K562 (cell line): ENCODE results near the gene SLC36A1. TPM values are rescaled to one million over a fixed set of nuclear protein-coding genes. Genes with fewer than 3 reads are reported as not detected.
A peak's percentile ranks its signal among the peaks of the same experiment; 100 is the strongest.

Experiments used
- BDP1 ChIP-seq: IDR thresholded peaks from 3 replicates; pipeline ENCODE4 v1.6.1; 2011; ENCODE audit not compliant: insufficient read length, insufficient read depth
- CBFB ChIP-seq: sonication (generic); formaldehyde crosslinking; IDR thresholded peaks from 2 replicates; pipeline ENCODE4 v1.4.0; 2020; ENCODE audit warnings: mild to moderate bottlenecking, missing genetic modification reagents
- CREM ChIP-seq: IDR thresholded peaks from 2 replicates; pipeline ENCODE4 v1.6.1; 2014; ENCODE audit warnings: antibody characterized with exemption, low read depth
- CTBP1 ChIP-seq: fragments of 450-650 bp; IDR thresholded peaks from 2 replicates; pipeline ENCODE4 v1.6.1; 2016; ENCODE audit warnings: borderline replicate concordance
- EWSR1 ChIP-seq: fragments of 450-650 bp; IDR thresholded peaks from 2 replicates; pipeline ENCODE4 v1.6.1; 2018; ENCODE audit warnings: borderline replicate concordance, mild to moderate bottlenecking, low read depth, moderate library complexity; ENCODE audit not compliant: partially characterized antibody
- HES1 ChIP-seq: fragments of 450-650 bp; IDR thresholded peaks from 2 replicates; pipeline ENCODE4 v1.6.1; 2016; ENCODE audit warnings: low read depth, mild to moderate bottlenecking, moderate library complexity
- ILK ChIP-seq: fragments of 450-650 bp; IDR thresholded peaks from 2 replicates; pipeline ENCODE4 v1.6.1; 2016; ENCODE audit warnings: missing genetic modification characterization, low read depth, mild to moderate bottlenecking, missing compliant biosample characterization, moderate library complexity, borderline replicate concordance
- MYBL2 ChIP-seq, 2 experiments: fragments of 450-650 bp in 1 of 2; sonication (generic) in 1 of 2; formaldehyde crosslinking in 1 of 2; IDR thresholded peaks; 2 replicates each; pipeline versions ENCODE4 v1.6.1 to v1.8.1; 2017 to 2022; ENCODE audit warnings: borderline replicate concordance in 1 of 2, inconsistent platforms in 1 of 2, low read depth in 1 of 2, mild to moderate bottlenecking in 1 of 2, missing genetic modification reagents in 1 of 2, moderate library complexity in 1 of 2
- NFRKB ChIP-seq: fragments of 450-650 bp; IDR thresholded peaks from 2 replicates; pipeline ENCODE4 v1.6.1; 2016; ENCODE audit warnings: low read depth
- PTRF ChIP-seq: fragments of 450-650 bp; IDR thresholded peaks from 2 replicates; pipeline ENCODE4 v1.6.1; 2016; ENCODE audit warnings: mild to moderate bottlenecking, missing genetic modification characterization, missing compliant biosample characterization
- SMAD1 ChIP-seq: fragments of 150-350 bp; IDR thresholded peaks from 2 replicates; pipeline ENCODE4 v1.6.1; 2014; ENCODE audit warnings: low read length, low read depth; ENCODE audit not compliant: partially characterized antibody
- ZNF277 ChIP-seq: fragments of 250-450 bp; sonication (Bioruptor Pico); IDR thresholded peaks from 2 replicates; pipeline ENCODE4 v1.8.0; 2022; ENCODE audit warnings: inconsistent platforms, mild to moderate bottlenecking, moderate library complexity, borderline replicate concordance
- polyA plus RNA-seq, 8 experiments: library from polyadenylated mRNA; depleted of rRNA in 4 of 8; stranded (reverse) in 5 of 8; unstranded in 3 of 8; fragments of >200 nt; fragmentation: Nextera tagmentation in 2 of 8; fragmentation: Illumina TruSeq in 1 of 8; extraction: Ambion mirVana in 2 of 8; extraction: Trizol in 1 of 8; gene quantifications; 2 replicates each; pipeline versions ENCODE4 v1.2.1 to v1.2.3, GENCODE V29; 2011 to 2014; ENCODE audit warnings: inconsistent platforms in 1 of 8, missing spikeins in 1 of 8
- total RNA-seq, 7 experiments: library from RNA; depleted of rRNA in 6 of 7; stranded (reverse); fragments of >200 nt in 6 of 7; fragmentation: Illumina TruSeq in 2 of 7; extraction: Trizol in 2 of 7; gene quantifications; 2 replicates each; pipeline versions ENCODE4 v1.2.1 to v1.2.3, GENCODE V29; 2011 to 2021; ENCODE audit warnings: low replicate concordance in 1 of 7
- TF ChIP-seq, protein P1 (sequence below): IDR thresholded peaks from 2 replicates; pipeline ENCODE4 v1.6.1; 2011; ENCODE audit warnings: borderline replicate concordance, low read depth, mild to moderate bottlenecking, moderate library complexity, low read length; ENCODE audit not compliant: insufficient read depth, poor library complexity, severe bottlenecking
- TF ChIP-seq, protein P2 (sequence below), 2 experiments: fragments of 450-650 bp; IDR thresholded peaks; 2 replicates each; pipeline ENCODE4 v1.6.1; 2018; ENCODE audit warnings: mild to moderate bottlenecking in 2 of 2, low read depth in 1 of 2; ENCODE audit not compliant: partially characterized antibody in 2 of 2
- TF ChIP-seq, protein P3 (sequence below), 2 experiments: IDR thresholded peaks; 2 replicates each; pipeline ENCODE4 v1.6.1; 2011; ENCODE audit warnings: borderline replicate concordance in 1 of 2, control low read depth in 1 of 2, low read depth in 1 of 2, low read length in 1 of 2, mild to moderate bottlenecking in 1 of 2, mixed read lengths in 1 of 2, moderate library complexity in 1 of 2; ENCODE audit not compliant: insufficient read depth in 1 of 2, insufficient read length in 1 of 2, poor library complexity in 1 of 2, severe bottlenecking in 1 of 2; ENCODE audit errors: extremely low read depth in 1 of 2

Gene SLC36A1
- total and polyA plus RNA-seq, 9 of the 15 experiments (the other 6 are each of a cell fraction or from before 2014, with no cell fraction given): 1.6 to 8.4 (median 4.6) TPM

GRCh38 chr5:151465476-151465875 is 18.1 kb downstream of the SLC36A1 start (continued):
- TF ChIP-seq, protein P1, sequence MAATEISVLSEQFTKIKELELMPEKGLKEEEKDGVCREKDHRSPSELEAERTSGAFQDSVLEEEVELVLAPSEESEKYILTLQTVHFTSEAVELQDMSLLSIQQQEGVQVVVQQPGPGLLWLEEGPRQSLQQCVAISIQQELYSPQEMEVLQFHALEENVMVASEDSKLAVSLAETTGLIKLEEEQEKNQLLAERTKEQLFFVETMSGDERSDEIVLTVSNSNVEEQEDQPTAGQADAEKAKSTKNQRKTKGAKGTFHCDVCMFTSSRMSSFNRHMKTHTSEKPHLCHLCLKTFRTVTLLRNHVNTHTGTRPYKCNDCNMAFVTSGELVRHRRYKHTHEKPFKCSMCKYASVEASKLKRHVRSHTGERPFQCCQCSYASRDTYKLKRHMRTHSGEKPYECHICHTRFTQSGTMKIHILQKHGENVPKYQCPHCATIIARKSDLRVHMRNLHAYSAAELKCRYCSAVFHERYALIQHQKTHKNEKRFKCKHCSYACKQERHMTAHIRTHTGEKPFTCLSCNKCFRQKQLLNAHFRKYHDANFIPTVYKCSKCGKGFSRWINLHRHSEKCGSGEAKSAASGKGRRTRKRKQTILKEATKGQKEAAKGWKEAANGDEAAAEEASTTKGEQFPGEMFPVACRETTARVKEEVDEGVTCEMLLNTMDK: no peak
- TF ChIP-seq, protein P2, sequence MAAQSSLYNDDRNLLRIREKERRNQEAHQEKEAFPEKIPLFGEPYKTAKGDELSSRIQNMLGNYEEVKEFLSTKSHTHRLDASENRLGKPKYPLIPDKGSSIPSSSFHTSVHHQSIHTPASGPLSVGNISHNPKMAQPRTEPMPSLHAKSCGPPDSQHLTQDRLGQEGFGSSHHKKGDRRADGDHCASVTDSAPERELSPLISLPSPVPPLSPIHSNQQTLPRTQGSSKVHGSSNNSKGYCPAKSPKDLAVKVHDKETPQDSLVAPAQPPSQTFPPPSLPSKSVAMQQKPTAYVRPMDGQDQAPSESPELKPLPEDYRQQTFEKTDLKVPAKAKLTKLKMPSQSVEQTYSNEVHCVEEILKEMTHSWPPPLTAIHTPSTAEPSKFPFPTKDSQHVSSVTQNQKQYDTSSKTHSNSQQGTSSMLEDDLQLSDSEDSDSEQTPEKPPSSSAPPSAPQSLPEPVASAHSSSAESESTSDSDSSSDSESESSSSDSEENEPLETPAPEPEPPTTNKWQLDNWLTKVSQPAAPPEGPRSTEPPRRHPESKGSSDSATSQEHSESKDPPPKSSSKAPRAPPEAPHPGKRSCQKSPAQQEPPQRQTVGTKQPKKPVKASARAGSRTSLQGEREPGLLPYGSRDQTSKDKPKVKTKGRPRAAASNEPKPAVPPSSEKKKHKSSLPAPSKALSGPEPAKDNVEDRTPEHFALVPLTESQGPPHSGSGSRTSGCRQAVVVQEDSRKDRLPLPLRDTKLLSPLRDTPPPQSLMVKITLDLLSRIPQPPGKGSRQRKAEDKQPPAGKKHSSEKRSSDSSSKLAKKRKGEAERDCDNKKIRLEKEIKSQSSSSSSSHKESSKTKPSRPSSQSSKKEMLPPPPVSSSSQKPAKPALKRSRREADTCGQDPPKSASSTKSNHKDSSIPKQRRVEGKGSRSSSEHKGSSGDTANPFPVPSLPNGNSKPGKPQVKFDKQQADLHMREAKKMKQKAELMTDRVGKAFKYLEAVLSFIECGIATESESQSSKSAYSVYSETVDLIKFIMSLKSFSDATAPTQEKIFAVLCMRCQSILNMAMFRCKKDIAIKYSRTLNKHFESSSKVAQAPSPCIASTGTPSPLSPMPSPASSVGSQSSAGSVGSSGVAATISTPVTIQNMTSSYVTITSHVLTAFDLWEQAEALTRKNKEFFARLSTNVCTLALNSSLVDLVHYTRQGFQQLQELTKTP (IDR thresholded peaks at IDR 0.05; ENCODE audit: low read depth in 1 of 2, partially characterized antibody in 2 of 2): no peak
- TF ChIP-seq CREM (no peak), SMAD1 (no peak), ZNF277 (no peak), BDP1 (no peak), CBFB (CRISPR knock-in tag) (no peak), PTRF (no peak), EWSR1 (no peak), NFRKB (no peak), HES1 (no peak), MYBL2 (IDR thresholded peaks at IDR 0.05; ENCODE audit: low read depth) (no peak), MYBL2 (CRISPR knock-in tag; IDR thresholded peaks at IDR 0.05; ENCODE audit: borderline replicate concordance) (no peak), CTBP1 (peak; percentile 25; the same call in 1 of the 2 replicates), ILK (tag) (no peak)
- TF ChIP-seq, protein P3, sequence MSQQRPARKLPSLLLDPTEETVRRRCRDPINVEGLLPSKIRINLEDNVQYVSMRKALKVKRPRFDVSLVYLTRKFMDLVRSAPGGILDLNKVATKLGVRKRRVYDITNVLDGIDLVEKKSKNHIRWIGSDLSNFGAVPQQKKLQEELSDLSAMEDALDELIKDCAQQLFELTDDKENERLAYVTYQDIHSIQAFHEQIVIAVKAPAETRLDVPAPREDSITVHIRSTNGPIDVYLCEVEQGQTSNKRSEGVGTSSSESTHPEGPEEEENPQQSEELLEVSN (IDR thresholded peaks at IDR 0.05; ENCODE audit: borderline replicate concordance in 1 of 2, extremely low read depth in 1 of 2, insufficient read depth in 1 of 2, insufficient read length in 1 of 2, low read depth in 1 of 2, low read length in 1 of 2, poor library complexity in 1 of 2, severe bottlenecking in 1 of 2): no peak
